GM21526 (cell line): ENCODE results near the gene PON1.

ENCODE experiments used
- ATAC-seq: cut with Tn5 transposase; IDR thresholded peaks from one replicate; pipeline ENCODE4 v1.9.1; 2021; ENCODE audit warnings: moderate library complexity; ENCODE audit not compliant: unreplicated experiment, low FRiP score

Gene PON1

DNA sequence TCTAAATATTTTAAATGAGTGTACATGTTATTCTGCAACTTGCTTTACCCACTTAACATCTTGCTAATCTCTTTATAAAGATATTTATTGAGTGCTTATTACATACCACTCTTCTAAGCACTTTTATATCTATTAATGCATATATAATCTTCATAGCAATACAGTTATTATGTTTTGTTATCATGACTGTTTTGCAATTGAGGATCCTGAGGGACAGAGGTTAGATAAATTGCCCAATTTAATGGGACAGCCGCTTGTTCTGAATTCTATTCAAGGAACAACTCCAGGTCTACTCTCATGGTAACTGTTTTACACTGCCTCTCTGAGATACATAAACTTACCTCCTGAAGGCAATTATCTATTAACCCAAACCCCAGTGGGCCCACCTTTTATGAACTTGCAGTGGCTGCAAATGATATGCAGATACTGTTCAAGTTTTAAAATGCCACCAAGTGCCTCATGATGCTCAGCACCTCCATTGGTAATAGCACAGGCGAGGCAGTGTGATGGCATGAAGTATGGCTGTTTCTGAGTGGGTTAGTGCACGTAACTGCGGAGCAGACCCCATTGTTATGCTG lies 60.5 kb downstream of the PON1 start:
- no peak for ATAC-seq

GRCh38 chr7:95262875-95263274 lies 61.5 kb downstream of the PON1 start:
- no peak for ATAC-seq

GRCh38 chr7:95261895-95262415 lies 62.4 kb downstream of the PON1 start:
- ATAC-seq = no peak

GRCh38 chr7:95255691-95256090 lies 68.6 kb downstream of the PON1 start:
- no peak for ATAC-seq

DNA sequence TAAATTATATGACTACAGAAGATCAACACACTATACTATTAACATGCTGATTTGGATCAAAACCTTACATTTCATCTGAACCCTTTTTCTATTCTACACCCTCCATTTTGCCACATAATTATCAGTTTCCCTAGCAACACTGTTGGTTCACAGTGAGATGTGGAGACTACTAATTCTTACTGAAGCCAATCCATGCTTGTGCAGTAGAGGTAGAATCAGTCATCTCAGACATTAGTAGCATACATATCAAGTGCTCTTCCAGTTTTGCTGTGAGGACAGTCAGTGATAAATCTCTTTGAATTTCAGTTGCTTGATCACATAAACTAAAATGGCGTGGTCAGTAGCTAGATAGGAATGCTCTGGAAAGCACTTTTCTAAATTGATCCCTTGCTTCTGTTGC lies 70.3 kb downstream of the PON1 start:
- ATAC-seq = no peak

- no peak for ATAC-seq
These were observed 72.4 kb downstream of the PON1 start for GRCh38 chr7:95251966-95252365.

GRCh38 chr7:95250571-95250970 lies 73.8 kb downstream of the PON1 start:
- no peak for ATAC-seq
